ENCODE results near the gene AGBL4.

Gene AGBL4

DNA sequence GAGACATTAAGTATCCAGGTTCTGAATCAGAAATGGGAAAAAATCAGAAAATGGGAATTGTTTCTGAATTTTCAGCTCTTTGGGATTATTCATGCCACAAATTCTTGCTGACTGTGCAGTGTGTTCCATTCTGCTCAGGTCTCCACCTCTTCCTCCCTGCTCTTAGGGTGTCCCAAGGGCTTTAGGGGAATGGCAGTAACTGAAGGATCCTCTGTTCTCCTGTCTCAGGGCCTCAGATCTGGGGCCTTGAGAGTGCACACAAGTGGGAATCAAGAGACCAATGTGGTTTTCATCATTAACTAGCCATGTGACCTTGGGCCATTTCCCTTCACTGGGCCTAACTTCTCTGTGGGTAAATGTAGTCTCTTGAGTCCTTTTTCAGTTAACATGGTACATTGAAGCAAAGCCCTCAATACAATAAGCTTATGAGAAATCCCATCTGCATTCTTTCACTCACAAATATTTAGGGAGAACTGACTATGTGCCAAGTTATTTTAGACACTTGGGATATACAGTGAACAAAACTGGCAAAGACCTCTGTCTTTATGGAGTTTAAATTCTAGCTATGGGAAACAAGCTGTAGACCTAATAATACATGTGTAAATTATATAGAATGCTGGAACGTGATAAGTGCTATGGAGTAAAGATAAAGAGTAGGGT is 1476.1 kb downstream of the AGBL4 start:
- TF ChIP-seq TCF12 (IDR thresholded peaks at IDR 0.05; ENCODE audit: low read depth) (no peak), ZBTB7A (IDR thresholded peaks at IDR 0.05; ENCODE audit: low read depth) (no peak), TEAD4 (IDR thresholded peaks at IDR 0.05) (no peak), TAF1 (IDR thresholded peaks at IDR 0.05; ENCODE audit: low read depth) (no peak), EP300 (IDR thresholded peaks at IDR 0.05; ENCODE audit: borderline replicate concordance) (no peak), YY1 (IDR thresholded peaks at IDR 0.05; ENCODE audit: low read depth) (no peak), RAD21 (IDR thresholded peaks at IDR 0.05; ENCODE audit: low read depth) (no peak), CREB1 (IDR thresholded peaks at IDR 0.05; ENCODE audit: low read depth) (no peak), FOXM1 (IDR thresholded peaks at IDR 0.05; ENCODE audit: borderline replicate concordance, low read depth) (no peak), NFIC (IDR thresholded peaks at IDR 0.05) (no peak), CEBPB (IDR thresholded peaks at IDR 0.05) (no peak), EGR1 (IDR thresholded peaks at IDR 0.05) (no peak)
- TF ChIP-seq, protein P1, sequence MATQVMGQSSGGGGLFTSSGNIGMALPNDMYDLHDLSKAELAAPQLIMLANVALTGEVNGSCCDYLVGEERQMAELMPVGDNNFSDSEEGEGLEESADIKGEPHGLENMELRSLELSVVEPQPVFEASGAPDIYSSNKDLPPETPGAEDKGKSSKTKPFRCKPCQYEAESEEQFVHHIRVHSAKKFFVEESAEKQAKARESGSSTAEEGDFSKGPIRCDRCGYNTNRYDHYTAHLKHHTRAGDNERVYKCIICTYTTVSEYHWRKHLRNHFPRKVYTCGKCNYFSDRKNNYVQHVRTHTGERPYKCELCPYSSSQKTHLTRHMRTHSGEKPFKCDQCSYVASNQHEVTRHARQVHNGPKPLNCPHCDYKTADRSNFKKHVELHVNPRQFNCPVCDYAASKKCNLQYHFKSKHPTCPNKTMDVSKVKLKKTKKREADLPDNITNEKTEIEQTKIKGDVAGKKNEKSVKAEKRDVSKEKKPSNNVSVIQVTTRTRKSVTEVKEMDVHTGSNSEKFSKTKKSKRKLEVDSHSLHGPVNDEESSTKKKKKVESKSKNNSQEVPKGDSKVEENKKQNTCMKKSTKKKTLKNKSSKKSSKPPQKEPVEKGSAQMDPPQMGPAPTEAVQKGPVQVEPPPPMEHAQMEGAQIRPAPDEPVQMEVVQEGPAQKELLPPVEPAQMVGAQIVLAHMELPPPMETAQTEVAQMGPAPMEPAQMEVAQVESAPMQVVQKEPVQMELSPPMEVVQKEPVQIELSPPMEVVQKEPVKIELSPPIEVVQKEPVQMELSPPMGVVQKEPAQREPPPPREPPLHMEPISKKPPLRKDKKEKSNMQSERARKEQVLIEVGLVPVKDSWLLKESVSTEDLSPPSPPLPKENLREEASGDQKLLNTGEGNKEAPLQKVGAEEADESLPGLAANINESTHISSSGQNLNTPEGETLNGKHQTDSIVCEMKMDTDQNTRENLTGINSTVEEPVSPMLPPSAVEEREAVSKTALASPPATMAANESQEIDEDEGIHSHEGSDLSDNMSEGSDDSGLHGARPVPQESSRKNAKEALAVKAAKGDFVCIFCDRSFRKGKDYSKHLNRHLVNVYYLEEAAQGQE (IDR thresholded peaks at IDR 0.05; ENCODE audit: low read depth): no peak

DNA sequence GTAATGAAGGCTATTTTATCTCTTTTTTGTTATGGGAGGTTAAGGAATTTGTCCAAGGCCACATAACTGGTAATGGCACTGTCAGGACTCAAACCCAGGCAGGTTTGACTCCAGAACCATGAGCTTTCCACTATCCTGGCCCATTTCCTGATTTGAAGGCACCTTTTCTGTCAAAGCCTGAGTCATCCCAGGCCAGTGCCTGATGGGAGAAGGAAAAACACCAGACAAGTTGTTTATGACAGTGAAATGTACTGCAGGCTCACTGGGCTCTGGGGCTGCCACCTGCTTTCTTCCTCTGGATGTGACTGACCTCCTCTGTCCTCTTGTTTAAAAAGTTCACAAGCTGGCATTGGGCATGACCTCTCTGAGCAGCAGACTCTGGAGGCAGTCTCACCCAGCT is 1479.9 kb downstream of the AGBL4 start:
- TF ChIP-seq EGR1 (IDR thresholded peaks at IDR 0.05) (no peak), TCF12 (IDR thresholded peaks at IDR 0.05; ENCODE audit: low read depth) (no peak)
- TF ChIP-seq, protein P2, sequence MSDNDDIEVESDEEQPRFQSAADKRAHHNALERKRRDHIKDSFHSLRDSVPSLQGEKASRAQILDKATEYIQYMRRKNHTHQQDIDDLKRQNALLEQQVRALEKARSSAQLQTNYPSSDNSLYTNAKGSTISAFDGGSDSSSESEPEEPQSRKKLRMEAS (IDR thresholded peaks at IDR 0.05): no peak

- TF ChIP-seq ZBTB7A (IDR thresholded peaks at IDR 0.05; ENCODE audit: low read depth): no peak
- TF ChIP-seq TCF12 (IDR thresholded peaks at IDR 0.05; ENCODE audit: low read depth): no peak
- no peak for TF ChIP-seq FOXM1 (IDR thresholded peaks at IDR 0.05; ENCODE audit: borderline replicate concordance, low read depth)
- no peak for TF ChIP-seq YY1 (IDR thresholded peaks at IDR 0.05; ENCODE audit: low read depth)
- TF ChIP-seq CEBPB (IDR thresholded peaks at IDR 0.05): no peak
- TF ChIP-seq, protein P2 (IDR thresholded peaks at IDR 0.05): no peak
- TF ChIP-seq, protein P1 (IDR thresholded peaks at IDR 0.05; ENCODE audit: low read depth): no peak
- no peak for TF ChIP-seq NFIC (IDR thresholded peaks at IDR 0.05)
- TF ChIP-seq EP300 (IDR thresholded peaks at IDR 0.05; ENCODE audit: borderline replicate concordance): no peak
- TF ChIP-seq CREB1 (IDR thresholded peaks at IDR 0.05; ENCODE audit: low read depth): no peak
Measured at GRCh38 chr1:48540587-48540986, 1483.2 kb downstream of the AGBL4 start.

GRCh38 chr1:48536477-48536876 is 1487.3 kb downstream of the AGBL4 start:
- TF ChIP-seq, protein P1 (IDR thresholded peaks at IDR 0.05; ENCODE audit: low read depth): no peak
- no peak for TF ChIP-seq CREB1 (IDR thresholded peaks at IDR 0.05; ENCODE audit: low read depth)
- TF ChIP-seq NFIC (IDR thresholded peaks at IDR 0.05): no peak
- no peak for TF ChIP-seq CEBPB (IDR thresholded peaks at IDR 0.05)
- TF ChIP-seq YY1 (IDR thresholded peaks at IDR 0.05; ENCODE audit: low read depth): no peak

DNA sequence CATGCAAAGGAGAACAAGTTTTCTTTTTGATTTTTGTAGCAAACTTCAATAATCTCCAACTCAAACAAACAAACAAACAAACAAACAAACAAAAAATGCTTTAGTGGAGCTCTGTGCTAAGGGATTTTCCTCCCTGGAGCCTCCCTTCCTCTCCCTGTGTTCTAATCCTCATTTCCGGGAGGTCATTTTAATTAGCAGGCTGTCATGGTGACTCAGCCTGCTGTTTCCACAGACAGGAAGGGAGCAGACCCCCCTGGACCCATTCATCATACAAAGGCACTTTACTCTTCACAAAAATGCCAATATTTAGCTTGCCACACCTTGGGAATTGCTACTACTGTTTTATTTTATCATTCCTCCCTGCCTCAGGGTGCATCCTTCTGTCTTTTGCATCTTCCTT is 1490.8 kb downstream of the AGBL4 start:
- TF ChIP-seq FOXM1 (IDR thresholded peaks at IDR 0.05; ENCODE audit: borderline replicate concordance, low read depth): no peak
- TF ChIP-seq CEBPB (IDR thresholded peaks at IDR 0.05): no peak
- no peak for TF ChIP-seq NFIC (IDR thresholded peaks at IDR 0.05)
- TF ChIP-seq TAF1 (IDR thresholded peaks at IDR 0.05; ENCODE audit: low read depth): no peak
- no peak for TF ChIP-seq EP300 (IDR thresholded peaks at IDR 0.05; ENCODE audit: borderline replicate concordance)
- no peak for TF ChIP-seq EGR1 (IDR thresholded peaks at IDR 0.05)
- no peak for TF ChIP-seq USF1 (IDR thresholded peaks at IDR 0.05)
- TF ChIP-seq, protein P1 (IDR thresholded peaks at IDR 0.05; ENCODE audit: low read depth): no peak
- TF ChIP-seq YY1 (IDR thresholded peaks at IDR 0.05; ENCODE audit: low read depth): no peak
- TF ChIP-seq CREB1 (IDR thresholded peaks at IDR 0.05; ENCODE audit: low read depth): no peak
- TF ChIP-seq, protein P2 (IDR thresholded peaks at IDR 0.05): no peak
- no peak for TF ChIP-seq RAD21 (IDR thresholded peaks at IDR 0.05; ENCODE audit: low read depth)
- no peak for TF ChIP-seq TEAD4 (IDR thresholded peaks at IDR 0.05)
- TF ChIP-seq ZBTB7A (IDR thresholded peaks at IDR 0.05; ENCODE audit: low read depth): no peak
- TF ChIP-seq TCF12 (IDR thresholded peaks at IDR 0.05; ENCODE audit: low read depth): no peak

All from Ishikawa (cell line).